NCI-H748 (cell line): ENCODE results near the gene CLRN1.

Experiments used
- DNase-seq: peaks from one replicate; lab custom pipeline; 2025; ENCODE audit not compliant: unreplicated experiment; lab: John Stamatoyannopoulos, UW

Gene CLRN1

DNA sequence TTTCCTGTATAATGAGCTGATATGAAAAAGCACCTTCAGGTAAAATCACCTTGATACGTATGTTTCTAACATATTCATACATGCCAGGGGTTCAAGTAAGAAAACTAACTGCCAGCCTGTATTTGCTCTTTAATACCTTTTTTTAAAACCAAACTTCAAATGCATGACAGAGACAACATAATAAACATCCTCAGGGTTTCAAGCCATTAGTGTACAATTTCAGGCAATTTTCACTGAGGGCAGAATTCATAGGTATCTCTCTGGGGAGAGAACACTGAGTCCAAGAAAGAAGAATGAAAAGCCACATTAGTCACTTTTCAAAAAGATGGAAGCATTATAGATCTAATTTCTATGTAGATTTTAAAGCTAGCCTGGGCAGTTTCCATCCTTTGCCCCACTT is 94.2 kb downstream of the CLRN1 start:
- DNase-seq, result no peak

- DNase-seq, result no peak
Observed at GRCh38 chr3:150877303-150877702, 95.2 kb downstream of the CLRN1 start.

- DNase-seq, result no peak
Observed at GRCh38 chr3:150876611-150877265, 95.8 kb downstream of the CLRN1 start.
